NT2/D1 (cell line): Measurements from ENCODE around the gene ITCH.
"Not testable (repeated sequence)": the region's sequence is repeated elsewhere in the genome, so short reads cannot be mapped to it uniquely, and the experiment has no call there.

Source experiments
- DNase-seq: peaks from one replicate; pipeline ENCODE4 v3.0.0-alpha.2; 2011; ENCODE audit warnings: low read depth, low spot score
- H3K27me3 ChIP-seq: 2 replicates; pipeline ENCODE4 v1.6.0; 2011; ENCODE audit warnings: mild to moderate bottlenecking; ENCODE audit not compliant: insufficient read length, insufficient read depth
- H3K36me3 ChIP-seq: 2 replicates; pipeline ENCODE4 v1.6.1; 2011; ENCODE audit warnings: mild to moderate bottlenecking, low read length, mixed read lengths; ENCODE audit not compliant: insufficient read depth, insufficient read length
- H3K4me1 ChIP-seq: 2 replicates; pipeline ENCODE4 v1.5.1; 2011; ENCODE audit not compliant: insufficient read depth, insufficient read length
- H3K4me3 ChIP-seq: 2 replicates; pipeline ENCODE4 v1.5.1; 2011; ENCODE audit warnings: low read depth; ENCODE audit not compliant: insufficient read length
- H3K9ac ChIP-seq: 2 replicates; pipeline ENCODE4 v1.6.0; 2011; ENCODE audit warnings: low read depth; ENCODE audit not compliant: insufficient read length
- H3K9me3 ChIP-seq: 2 replicates; pipeline ENCODE4 v1.5.1; 2011; ENCODE audit warnings: mild to moderate bottlenecking, low read length; ENCODE audit not compliant: insufficient read depth
- SUZ12 ChIP-seq: IDR thresholded peaks from 2 replicates; pipeline ENCODE4 v1.6.1; 2011; ENCODE audit not compliant: insufficient read length, insufficient read depth; ENCODE audit errors: extremely low read depth
- YY1 ChIP-seq: IDR thresholded peaks from 2 replicates; pipeline ENCODE4 v1.6.1; 2011; ENCODE audit not compliant: insufficient read length, insufficient read depth
- ZNF274 ChIP-seq: IDR thresholded peaks from 2 replicates; pipeline ENCODE4 v1.6.1; 2011; ENCODE audit warnings: mild to moderate bottlenecking, low read depth, low read length

The ITCH gene

GRCh38 chr20:34431168-34431567 lies 68.1 kb downstream of the ITCH start:
- Histone ChIP-seq H3K36me3 (peaks cover 47% of the 10 kb centered on the region), H3K4me3 (no peak overlapping the region), H3K9ac (no peak overlapping the region), H3K4me1 (no peaks in the 10 kb centered on the region), H3K27me3 (no peaks in the 10 kb centered on the region), H3K9me3 (no peaks in the 10 kb centered on the region)
- DNase-seq = no peak
- TF ChIP-seq ZNF274 (no peak), YY1 (no peak), SUZ12 (no peak)

DNA sequence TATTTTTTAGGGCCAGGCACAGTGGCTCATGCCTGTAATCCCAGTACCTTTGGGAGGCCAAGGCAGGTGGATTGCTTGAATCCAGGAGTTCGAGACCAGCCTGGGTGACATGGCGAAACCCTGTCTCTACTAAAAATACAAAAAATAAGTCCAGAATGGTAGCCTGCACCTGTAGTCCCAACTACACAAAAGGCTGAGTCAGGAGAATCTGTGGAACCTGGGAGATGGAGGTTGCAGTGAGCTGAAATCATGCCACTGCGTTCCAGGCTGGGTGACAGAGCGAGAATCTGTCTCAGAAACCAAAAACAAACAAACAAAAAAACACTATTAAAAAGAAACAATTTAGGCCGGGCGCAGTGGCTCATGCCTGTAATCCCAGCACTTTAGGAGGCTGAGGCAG lies 69.6 kb downstream of the ITCH start:
- peaks cover 48% of the 10 kb centered on the region for H3K36me3 ChIP-seq
- H3K27me3 ChIP-seq, H3K9me3 ChIP-seq, H3K9ac ChIP-seq, H3K4me1 ChIP-seq, H3K4me3 ChIP-seq, DNase-seq: not testable (repeated sequence)

- Histone ChIP-seq H3K27me3 (no peaks in the 10 kb centered on the region), H3K9me3 (no peaks in the 10 kb centered on the region), H3K9ac (no peak overlapping the region), H3K36me3 (peaks cover 49% of the 10 kb centered on the region), H3K4me1 (no peaks in the 10 kb centered on the region), H3K4me3 (no peak overlapping the region)
- TF ChIP-seq SUZ12 = no peak
- no peak for TF ChIP-seq ZNF274
- no peak for TF ChIP-seq YY1
- DNase-seq = no peak
Measured at GRCh38 chr20:34433391-34433790, 70.3 kb downstream of the ITCH start.

DNA sequence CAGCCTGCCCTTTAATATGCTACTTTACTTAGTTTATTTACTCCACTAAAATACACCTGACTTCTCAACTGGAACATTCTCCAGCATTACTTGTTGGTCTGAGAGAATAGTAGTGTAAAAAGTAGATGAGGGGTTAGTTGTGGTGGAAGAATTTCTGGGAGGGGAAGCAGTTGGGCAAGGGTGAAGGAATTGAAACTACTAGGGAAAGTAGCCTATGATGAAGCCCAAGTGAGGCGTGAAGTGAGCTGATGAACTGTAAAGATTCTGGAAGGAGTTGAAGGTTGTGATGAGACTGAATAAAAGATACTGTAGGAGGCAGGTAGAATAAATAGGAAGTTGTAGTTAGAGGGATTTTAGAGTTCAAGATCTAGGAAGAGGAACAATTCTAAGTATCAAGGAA lies 72.5 kb downstream of the ITCH start:
- TF ChIP-seq YY1 (no peak), SUZ12 (no peak), ZNF274 (no peak)
- H3K4me3 ChIP-seq = no peak overlapping the region
- no peak for DNase-seq
- peaks cover 55% of the 10 kb centered on the region for H3K36me3 ChIP-seq
- no peaks in the 10 kb centered on the region for H3K4me1 ChIP-seq
- no peaks in the 10 kb centered on the region for H3K9me3 ChIP-seq
- no peak overlapping the region for H3K9ac ChIP-seq
- no peaks in the 10 kb centered on the region for H3K27me3 ChIP-seq

DNA sequence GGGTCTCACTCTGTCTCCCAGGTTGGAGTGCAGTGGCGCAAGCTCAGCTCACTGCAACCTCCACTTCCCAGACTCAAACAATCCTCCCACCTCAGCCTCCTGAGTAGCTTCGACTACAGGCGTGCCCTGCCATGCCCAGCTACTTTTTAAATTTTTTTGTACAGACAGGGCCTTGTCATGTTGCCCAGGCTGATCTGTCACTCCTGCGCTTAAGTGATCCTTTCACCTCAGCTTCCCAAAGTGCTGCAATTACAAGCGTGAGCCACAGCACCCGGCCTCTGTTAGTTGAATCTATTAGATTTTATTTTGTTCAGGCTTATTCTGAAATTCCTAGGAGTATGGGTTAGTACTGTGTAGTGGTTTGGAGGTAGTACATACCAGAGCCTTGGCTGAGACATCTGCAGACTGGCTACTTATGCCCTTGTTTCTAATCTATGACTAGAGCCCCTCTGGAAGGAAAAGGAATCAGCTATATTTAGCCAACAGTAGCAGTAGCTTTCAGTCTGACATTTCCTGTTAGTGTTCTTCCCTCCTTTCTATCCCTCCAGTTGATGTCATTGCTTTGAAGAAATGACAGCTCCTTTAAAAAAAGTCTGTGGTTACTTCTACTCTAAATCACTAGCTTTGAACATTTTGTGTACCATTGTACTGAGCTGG lies 74.4 kb downstream of the ITCH start:
- Histone ChIP-seq H3K36me3 (peaks cover 67% of the 10 kb centered on the region), H3K4me3 (no peak overlapping the region), H3K9ac (no peak overlapping the region), H3K4me1 (no peaks in the 10 kb centered on the region), H3K9me3 (no peaks in the 10 kb centered on the region), H3K27me3 (no peaks in the 10 kb centered on the region)
- no peak for TF ChIP-seq SUZ12
- TF ChIP-seq YY1 = no peak
- TF ChIP-seq ZNF274 = no peak
- DNase-seq = no peak

GRCh38 chr20:34439168-34439567 lies 76.1 kb downstream of the ITCH start:
- Histone ChIP-seq H3K36me3 (peaks cover 75% of the 10 kb centered on the region), H3K4me3 (no peak overlapping the region), H3K4me1 (no peaks in the 10 kb centered on the region), H3K9ac (no peak overlapping the region), H3K9me3 (no peaks in the 10 kb centered on the region), H3K27me3 (no peaks in the 10 kb centered on the region)
- TF ChIP-seq ZNF274 (no peak), SUZ12 (no peak), YY1 (no peak)
- no peak for DNase-seq

- H3K9ac ChIP-seq, H3K4me3 ChIP-seq, H3K4me1 ChIP-seq, H3K27me3 ChIP-seq, DNase-seq, H3K9me3 ChIP-seq: not testable (repeated sequence)
- H3K36me3 ChIP-seq = peaks cover 90% of the 10 kb centered on the region
Measured at GRCh38 chr20:34441423-34441822, 78.3 kb downstream of the ITCH start.

- Histone ChIP-seq H3K36me3 (peaks cover 87% of the 10 kb centered on the region), H3K9ac (no peak overlapping the region), H3K4me1 (no peaks in the 10 kb centered on the region), H3K9me3 (no peaks in the 10 kb centered on the region), H3K4me3 (no peak overlapping the region), H3K27me3 (no peaks in the 10 kb centered on the region)
- TF ChIP-seq SUZ12 (no peak), ZNF274 (no peak), YY1 (no peak)
- no peak for DNase-seq
Measured at GRCh38 chr20:34443546-34443945, 80.5 kb downstream of the ITCH start.
